Thoracic aorta (tissue), 2 donors: ENCODE data around the gene UNC79. TPM values are rescaled to one million over a fixed set of nuclear protein-coding genes. Genes with fewer than 3 reads are reported as not detected.

ENCODE experiments used
- ATAC-seq: fragments of 150-250 bp; one replicate; pipeline ENCODE4 v1.8.0; 2017; ENCODE audit warnings: low read depth; ENCODE audit not compliant: insufficient number of reproducible peaks, low FRiP score
- DNase-seq: peaks from one replicate; pipeline ENCODE4 v3.0.0-alpha.2; 2020; ENCODE audit warnings: low spot score
- H3K27ac ChIP-seq, 2 donors: fragments of 200-600 bp; sonication (generic); 1 replicate in 1 of 2; 2 replicates in 1 of 2; pipeline ENCODE4 v1.5.1; 2016; ENCODE audit warnings: mild to moderate bottlenecking in 2 of 2, moderate library complexity in 2 of 2
- H3K27me3 ChIP-seq: fragments of 200-600 bp; sonication (generic); replicated peaks from 2 replicates; pipeline ENCODE4 v1.6.0; 2016; ENCODE audit warnings: mild to moderate bottlenecking; ENCODE audit not compliant: insufficient read depth
- H3K36me3 ChIP-seq: fragments of 200-600 bp; sonication (generic); one replicate; pipeline ENCODE4 v1.5.1; 2016
- H3K4me1 ChIP-seq, 2 donors: fragments of 200-600 bp; sonication (generic); 1 replicate in 1 of 2; 2 replicates in 1 of 2; pipeline versions ENCODE4 v1.5.1 to v1.6.0; 2016; ENCODE audit warnings: low read depth in 2 of 2, mild to moderate bottlenecking in 1 of 2; ENCODE audit not compliant: control insufficient read depth in 1 of 2
- H3K4me3 ChIP-seq: fragments of 200-600 bp; sonication (generic); 2 replicates; pipeline ENCODE4 v1.5.1; 2016; ENCODE audit warnings: mild to moderate bottlenecking
- H3K9me3 ChIP-seq: fragments of 200-600 bp; sonication (generic); 2 replicates; pipeline ENCODE4 v1.5.1; 2016
- total RNA-seq, 2 donors: library from RNA; depleted of rRNA; stranded (reverse); fragments of >200 nt; gene quantifications; one replicate each; pipeline versions ENCODE4 v1.1.0 to v1.2.3, GENCODE V29; 2016
- TF ChIP-seq, protein P1 (sequence below): fragments of 200-600 bp; sonication (generic); IDR thresholded peaks from one replicate; pipeline ENCODE4 v1.5.1; 2019; ENCODE audit warnings: antibody characterized with exemption

The UNC79 gene
- total RNA-seq, 2 donors from 2014 or later: 0.14 to 0.21 TPM

DNA sequence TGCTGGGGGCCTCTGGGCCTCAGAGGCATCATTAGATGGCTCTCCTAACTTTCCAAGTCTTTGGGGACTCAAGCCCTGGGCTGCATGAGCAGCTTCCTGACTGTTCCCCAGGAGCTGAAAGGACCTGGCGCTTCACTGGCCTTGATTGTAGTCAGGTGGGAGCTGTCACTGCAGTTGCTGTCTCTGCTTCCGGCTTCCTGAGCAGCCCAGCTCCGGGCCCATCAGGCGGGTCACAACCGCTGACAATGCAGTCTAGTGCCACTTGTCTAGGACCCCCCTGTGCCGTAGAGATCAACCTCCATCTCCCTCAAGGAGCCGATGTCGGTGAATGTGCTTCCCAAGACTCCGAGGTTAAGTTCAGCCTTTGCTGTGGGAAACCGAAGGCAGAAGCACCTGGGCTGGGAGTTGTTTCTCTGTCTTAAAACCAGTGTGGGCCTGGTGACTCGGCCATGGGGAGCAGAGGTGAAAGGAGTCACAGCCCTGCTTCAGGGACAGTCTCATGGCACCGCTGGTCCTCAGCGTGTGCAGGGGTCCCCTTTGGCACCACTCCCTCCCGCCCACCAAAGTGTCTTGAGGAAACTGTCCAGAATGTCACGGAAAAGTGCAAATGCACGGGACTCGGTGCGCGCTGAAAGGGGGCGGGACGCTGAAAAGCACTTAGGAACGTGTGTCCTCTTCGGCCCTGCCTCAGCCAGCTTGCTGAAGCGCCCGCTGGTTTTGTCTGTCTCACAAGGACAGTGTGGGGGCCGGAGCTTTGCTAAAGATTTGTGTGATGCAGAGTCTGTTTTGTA, 312.7 kb downstream of the UNC79 start:
- Histone ChIP-seq H3K4me1 (no peaks in the 10 kb centered on the region), H3K4me3 (no peak overlapping the region), H3K27ac (no peak overlapping the region), H3K27me3 (no peaks in the 10 kb centered on the region), H3K9me3 (no peaks in the 10 kb centered on the region), H3K36me3 (no peaks in the 10 kb centered on the region)
- no peak for DNase-seq
- TF ChIP-seq, protein P1, sequence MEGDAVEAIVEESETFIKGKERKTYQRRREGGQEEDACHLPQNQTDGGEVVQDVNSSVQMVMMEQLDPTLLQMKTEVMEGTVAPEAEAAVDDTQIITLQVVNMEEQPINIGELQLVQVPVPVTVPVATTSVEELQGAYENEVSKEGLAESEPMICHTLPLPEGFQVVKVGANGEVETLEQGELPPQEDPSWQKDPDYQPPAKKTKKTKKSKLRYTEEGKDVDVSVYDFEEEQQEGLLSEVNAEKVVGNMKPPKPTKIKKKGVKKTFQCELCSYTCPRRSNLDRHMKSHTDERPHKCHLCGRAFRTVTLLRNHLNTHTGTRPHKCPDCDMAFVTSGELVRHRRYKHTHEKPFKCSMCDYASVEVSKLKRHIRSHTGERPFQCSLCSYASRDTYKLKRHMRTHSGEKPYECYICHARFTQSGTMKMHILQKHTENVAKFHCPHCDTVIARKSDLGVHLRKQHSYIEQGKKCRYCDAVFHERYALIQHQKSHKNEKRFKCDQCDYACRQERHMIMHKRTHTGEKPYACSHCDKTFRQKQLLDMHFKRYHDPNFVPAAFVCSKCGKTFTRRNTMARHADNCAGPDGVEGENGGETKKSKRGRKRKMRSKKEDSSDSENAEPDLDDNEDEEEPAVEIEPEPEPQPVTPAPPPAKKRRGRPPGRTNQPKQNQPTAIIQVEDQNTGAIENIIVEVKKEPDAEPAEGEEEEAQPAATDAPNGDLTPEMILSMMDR: no peak
- no peak for ATAC-seq

DNA sequence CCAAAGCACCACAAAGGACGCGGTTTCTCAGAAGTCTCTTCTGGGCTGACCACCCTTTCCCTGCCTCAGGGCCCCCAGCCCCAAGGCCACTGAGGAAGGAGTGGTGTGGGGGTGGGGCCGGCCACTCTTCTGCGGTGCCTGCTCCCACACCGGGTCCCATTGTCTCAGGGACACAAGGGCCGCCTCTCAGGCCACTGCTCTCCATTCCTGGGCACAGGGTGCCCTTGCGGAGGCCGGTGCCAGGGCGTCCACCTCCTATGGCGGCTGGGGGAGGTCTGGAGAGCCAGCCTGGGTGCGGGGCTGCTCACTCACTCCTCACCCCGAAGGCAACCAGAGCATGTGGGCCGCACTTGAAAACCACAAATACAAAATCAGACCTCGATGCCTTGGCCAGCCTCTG, 313.4 kb downstream of the UNC79 start:
- Histone ChIP-seq H3K9me3 (no peaks in the 10 kb centered on the region), H3K27ac (no peak overlapping the region), H3K4me3 (no peak overlapping the region), H3K4me1 (no peaks in the 10 kb centered on the region), H3K36me3 (no peaks in the 10 kb centered on the region), H3K27me3 (no peaks in the 10 kb centered on the region)
- DNase-seq (no peak), ATAC-seq (no peak)
- TF ChIP-seq, protein P1: no peak

DNA sequence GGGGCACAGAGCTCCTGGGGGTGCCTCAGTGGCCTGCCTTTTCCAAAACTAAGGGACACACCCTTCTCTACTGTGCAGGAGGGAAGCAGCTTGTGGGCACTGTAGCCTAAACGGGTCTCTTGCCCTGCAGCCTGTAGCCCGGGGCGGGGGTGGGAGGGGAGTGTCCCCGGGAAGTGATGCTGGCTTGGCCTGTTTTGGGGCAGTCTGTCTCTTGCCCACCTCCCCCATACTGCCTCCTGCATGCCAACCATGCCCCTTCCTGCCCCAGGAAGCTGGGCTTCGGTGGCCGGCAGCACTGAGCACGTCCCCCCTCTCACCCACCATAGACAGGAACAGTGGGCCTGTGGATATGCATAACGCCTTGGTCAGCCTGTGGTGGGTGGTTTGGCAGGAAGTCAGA, 314.1 kb downstream of the UNC79 start:
- Histone ChIP-seq H3K4me1 (no peaks in the 10 kb centered on the region), H3K27ac (no peak overlapping the region)
- TF ChIP-seq, protein P1: no peak

DNA sequence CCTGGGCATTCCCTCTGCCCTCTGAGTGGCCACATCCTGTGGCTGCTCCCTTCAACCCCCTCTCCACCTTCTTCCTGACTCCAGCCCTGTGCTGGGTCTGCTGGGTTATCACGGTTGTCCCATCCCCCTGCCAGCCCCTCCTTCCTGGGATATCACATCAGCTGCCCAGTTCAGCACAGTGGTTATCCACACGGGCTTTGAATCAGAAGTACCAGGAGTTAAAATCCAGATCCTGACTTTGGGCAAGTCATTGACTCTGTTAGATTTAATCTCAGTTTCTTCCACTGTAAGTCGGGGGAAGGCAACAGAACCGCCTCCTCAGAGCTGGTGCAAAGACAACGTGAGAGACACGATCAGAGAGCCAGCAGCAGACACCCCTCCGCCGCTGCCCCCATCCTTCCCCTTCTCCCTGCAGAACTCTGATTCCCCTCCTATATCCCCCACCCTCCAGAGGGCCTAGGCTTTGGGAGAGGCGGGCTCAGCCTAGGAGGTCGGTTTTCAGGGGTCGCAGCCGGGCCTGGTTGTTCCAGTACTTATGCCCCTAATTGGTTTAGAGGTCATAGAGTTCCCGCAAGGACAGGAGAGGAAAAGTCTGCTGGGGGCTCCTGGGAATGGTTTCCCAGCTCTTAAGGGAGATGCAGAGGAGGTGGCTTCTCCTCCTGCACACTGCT, 315.0 kb downstream of the UNC79 start:
- TF ChIP-seq, protein P1: no peak
- Histone ChIP-seq H3K4me3 (no peak overlapping the region), H3K4me1 (no peaks in the 10 kb centered on the region), H3K36me3 (no peaks in the 10 kb centered on the region), H3K27ac (no peak overlapping the region), H3K9me3 (no peaks in the 10 kb centered on the region), H3K27me3 (no peaks in the 10 kb centered on the region)
- no peak for ATAC-seq
- DNase-seq: no peak

More for the DNA sequence above, 314.1 kb downstream of the UNC79 start:
- Histone ChIP-seq H3K36me3 (no peaks in the 10 kb centered on the region), H3K4me3 (no peak overlapping the region), H3K27me3 (no peaks in the 10 kb centered on the region), H3K9me3 (no peaks in the 10 kb centered on the region)
- DNase-seq: no peak
- no peak for ATAC-seq

DNA sequence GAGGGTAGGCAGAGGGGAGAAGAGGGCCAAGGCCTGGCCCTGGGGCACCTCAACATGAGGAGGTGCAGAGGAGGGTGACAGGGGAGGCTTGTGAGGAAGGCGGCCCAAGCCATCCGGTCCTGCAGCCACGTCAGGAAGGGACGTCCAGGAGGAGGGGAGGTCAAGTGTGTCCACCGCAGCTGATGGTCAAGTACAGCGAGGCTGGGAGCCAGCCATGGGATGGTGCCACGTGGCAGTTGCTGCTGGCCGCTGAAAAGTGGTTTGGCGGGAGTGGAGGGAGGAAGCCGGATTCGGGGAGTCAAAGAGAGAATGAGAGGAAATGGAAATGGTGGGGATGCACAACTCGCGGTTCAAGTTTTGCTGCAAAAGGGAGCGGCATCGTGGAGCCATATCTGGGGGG, 316.4 kb downstream of the UNC79 start:
- DNase-seq (no peak), ATAC-seq (no peak)
- no peak overlapping the region for H3K27ac ChIP-seq
- no peaks in the 10 kb centered on the region for H3K4me1 ChIP-seq
- H3K36me3 ChIP-seq: no peaks in the 10 kb centered on the region
- H3K9me3 ChIP-seq: no peaks in the 10 kb centered on the region
- H3K27me3 ChIP-seq: no peaks in the 10 kb centered on the region
- no peak overlapping the region for H3K4me3 ChIP-seq
- TF ChIP-seq, protein P1: no peak
